Tibial artery (tissue), 4 donors: ENCODE measurements around the gene ABCB4.

Experiments
- DNase-seq, 2 donors: peaks; one replicate each; pipeline ENCODE4 v3.0.0-alpha.2; 2019
- H3K27ac ChIP-seq, 2 donors: fragments of 200-600 bp; sonication (generic) in 1 of 2; 1 replicate in 1 of 2; 2 replicates in 1 of 2; pipeline ENCODE4 v1.5.1; 2018 to 2019; ENCODE audit warnings: mild to moderate bottlenecking in 1 of 2
- H3K27me3 ChIP-seq, 2 donors: fragments of 200-600 bp; sonication (generic) in 1 of 2; one replicate each; pipeline versions ENCODE4 v1.5.1 to v1.6.0; 2016 to 2019
- H3K36me3 ChIP-seq, 3 donors: fragments of 200-600 bp; sonication (generic) in 2 of 3; one replicate each; pipeline ENCODE4 v1.5.1; 2016 to 2019; ENCODE audit warnings: mild to moderate bottlenecking in 2 of 3
- H3K4me1 ChIP-seq, 4 donors: fragments of 200-600 bp; sonication (generic) in 2 of 4; 1 replicate in 3 of 4; 2 replicates in 1 of 4; pipeline ENCODE4 v1.5.1; 2016 to 2019
- H3K4me3 ChIP-seq, 2 donors: fragments of 200-600 bp; sonication (generic) in 1 of 2; 1 replicate in 1 of 2; 2 replicates in 1 of 2; pipeline ENCODE4 v1.5.1; 2018 to 2019; ENCODE audit warnings: mild to moderate bottlenecking in 2 of 2
- H3K9me3 ChIP-seq, 3 donors: fragments of 200-600 bp; sonication (generic) in 1 of 3; one replicate each; pipeline ENCODE4 v1.5.1; 2016 to 2019
- intact Hi-C: fragments of 100-400 bp; cut with DNase I; formaldehyde crosslinking; loops from one replicate; pipeline ENCODE4 v1.15.0; 2023; ENCODE audit warnings: low total_unique reads
- TF ChIP-seq, protein P1 (sequence below), 2 experiments: fragments of 200-600 bp in 1 of 2; fragments of 450-650 bp in 1 of 2; IDR thresholded peaks; one replicate each; pipeline ENCODE4 v1.5.1; 2017 to 2019; ENCODE audit warnings: antibody characterized with exemption in 2 of 2, mild to moderate bottlenecking in 1 of 2, moderate library complexity in 1 of 2

The ABCB4 gene

DNA sequence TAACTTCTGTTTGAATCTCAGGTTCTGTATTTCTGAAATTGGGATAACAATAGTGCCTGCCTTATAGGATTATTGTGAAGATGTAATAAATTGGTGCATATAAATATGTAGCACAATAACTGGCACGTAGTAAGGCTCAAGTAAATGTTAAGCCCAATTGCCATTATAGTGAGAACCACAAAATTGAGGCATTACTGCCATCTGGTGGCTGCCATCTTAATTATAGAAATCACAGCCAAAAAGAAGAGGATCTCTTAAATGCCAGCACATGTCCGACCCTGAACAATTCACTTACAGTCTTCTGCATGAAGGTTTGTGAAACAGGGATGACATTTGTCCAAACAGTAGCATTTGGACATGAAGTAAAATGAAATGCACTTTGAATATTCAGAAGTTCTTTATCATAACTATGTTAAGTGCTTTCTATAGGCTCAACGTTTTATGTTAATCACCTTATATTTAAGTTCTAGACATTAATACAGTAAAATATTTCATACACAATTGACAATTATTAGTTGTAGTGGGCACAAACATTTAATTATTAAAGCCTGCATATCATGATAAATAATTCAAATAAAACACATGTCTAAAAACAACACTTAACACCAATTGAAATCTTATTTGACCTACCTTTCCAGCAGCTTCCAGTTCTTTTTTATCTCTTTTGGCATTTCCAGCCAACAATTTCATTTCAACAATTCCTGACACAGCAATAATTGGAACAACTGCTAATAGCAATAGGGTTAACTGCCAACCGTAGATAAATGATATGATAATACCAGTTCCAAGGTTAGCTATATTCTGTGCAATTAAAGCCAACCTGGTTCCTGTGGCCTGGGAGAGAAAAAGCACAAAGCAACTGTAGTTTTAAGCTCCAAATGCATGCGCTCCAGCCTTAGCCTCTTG is 58.5 kb downstream of the ABCB4 start:
- Histone ChIP-seq H3K4me3 (no peak overlapping the region), H3K9me3 (no peaks in the 10 kb centered on the region), H3K36me3 (no peaks in the 10 kb centered on the region), H3K27me3 (no peaks in the 10 kb centered on the region), H3K27ac (no peak overlapping the region), H3K4me1 (peaks cover 0 to 8% (median 3%) of the 10 kb centered on the region in 4 donors)
- DNase-seq: peak in 1 of 2 donors; percentile 64
- intact Hi-C loops: no loop called here
- TF ChIP-seq, protein P1, sequence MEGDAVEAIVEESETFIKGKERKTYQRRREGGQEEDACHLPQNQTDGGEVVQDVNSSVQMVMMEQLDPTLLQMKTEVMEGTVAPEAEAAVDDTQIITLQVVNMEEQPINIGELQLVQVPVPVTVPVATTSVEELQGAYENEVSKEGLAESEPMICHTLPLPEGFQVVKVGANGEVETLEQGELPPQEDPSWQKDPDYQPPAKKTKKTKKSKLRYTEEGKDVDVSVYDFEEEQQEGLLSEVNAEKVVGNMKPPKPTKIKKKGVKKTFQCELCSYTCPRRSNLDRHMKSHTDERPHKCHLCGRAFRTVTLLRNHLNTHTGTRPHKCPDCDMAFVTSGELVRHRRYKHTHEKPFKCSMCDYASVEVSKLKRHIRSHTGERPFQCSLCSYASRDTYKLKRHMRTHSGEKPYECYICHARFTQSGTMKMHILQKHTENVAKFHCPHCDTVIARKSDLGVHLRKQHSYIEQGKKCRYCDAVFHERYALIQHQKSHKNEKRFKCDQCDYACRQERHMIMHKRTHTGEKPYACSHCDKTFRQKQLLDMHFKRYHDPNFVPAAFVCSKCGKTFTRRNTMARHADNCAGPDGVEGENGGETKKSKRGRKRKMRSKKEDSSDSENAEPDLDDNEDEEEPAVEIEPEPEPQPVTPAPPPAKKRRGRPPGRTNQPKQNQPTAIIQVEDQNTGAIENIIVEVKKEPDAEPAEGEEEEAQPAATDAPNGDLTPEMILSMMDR (IDR thresholded peaks at IDR 0.05): peak; percentile 57 to 76

DNA sequence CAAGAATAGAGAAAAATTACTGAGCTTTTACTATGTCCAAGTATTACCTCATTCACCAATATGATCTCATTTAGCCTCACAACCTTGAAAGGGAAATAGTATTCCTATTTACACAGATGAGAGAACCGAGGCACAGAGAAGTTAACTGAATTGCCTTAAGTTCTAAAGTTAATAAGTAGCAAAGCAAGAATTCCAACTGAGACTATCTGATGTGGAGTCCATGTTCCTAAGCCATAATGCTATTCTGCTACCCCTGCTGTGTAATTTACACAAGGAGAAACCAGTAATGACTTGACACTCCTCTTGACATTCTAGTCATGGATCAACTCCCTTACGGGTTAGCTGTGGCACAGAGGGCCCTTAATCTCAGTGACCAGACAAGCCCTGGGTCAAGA is 60.7 kb downstream of the ABCB4 start:
- Histone ChIP-seq H3K4me3 (no peak overlapping the region), H3K4me1 (peaks cover 0 to 23% (median 5%) of the 10 kb centered on the region in 4 donors), H3K9me3 (no peaks in the 10 kb centered on the region), H3K27me3 (no peaks in the 10 kb centered on the region), H3K27ac (no peak overlapping the region), H3K36me3 (no peaks in the 10 kb centered on the region)
- DNase-seq: no peak
- intact Hi-C loops: loop anchor here (2.0 kb wide), 1 partner anchor 102 kb away; no protein-coding TSS in a partner anchor
- TF ChIP-seq, protein P1 (IDR thresholded peaks at IDR 0.05): no peak

DNA sequence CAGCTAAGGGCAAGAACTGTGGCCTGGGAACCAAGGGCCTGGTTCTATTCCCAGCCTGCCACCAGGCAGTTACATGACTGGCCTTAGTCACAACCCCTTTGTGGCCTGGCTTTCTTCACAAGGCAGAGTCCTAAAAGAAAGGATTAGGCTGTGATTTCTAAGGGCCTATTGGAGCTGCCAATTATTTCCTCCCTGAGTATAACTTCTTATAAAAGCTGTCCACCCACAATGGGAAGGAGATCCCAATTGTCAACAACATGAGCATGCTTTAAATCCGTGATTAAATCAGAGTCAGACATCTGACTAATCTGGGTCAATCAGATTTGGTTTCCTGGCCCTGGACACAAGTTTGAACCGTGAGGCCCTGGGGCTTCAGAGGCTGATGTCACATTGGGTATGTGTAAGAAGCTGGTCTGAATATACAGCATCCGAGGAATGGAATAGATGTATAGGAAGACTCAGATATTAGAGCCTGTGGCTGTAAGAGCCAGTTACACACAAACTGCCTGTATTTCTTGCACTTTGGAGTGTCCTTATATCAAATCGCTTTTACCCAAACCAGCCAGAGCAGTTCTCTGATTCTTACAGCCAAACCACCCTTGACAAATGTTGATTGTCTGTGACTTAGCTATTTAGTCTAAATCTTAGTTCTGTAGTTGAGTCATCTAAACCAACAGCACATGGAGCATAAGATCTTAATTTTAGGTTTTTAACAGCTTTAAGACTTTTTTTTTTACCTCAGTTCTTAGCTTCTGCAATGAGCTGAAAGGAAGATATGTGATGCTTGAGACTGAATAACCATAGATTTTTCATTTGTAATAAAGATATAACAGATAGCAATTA is 61.3 kb downstream of the ABCB4 start:
- H3K27ac ChIP-seq: peak overlapping the region in 1 of 2 donors; percentile 25

DNA sequence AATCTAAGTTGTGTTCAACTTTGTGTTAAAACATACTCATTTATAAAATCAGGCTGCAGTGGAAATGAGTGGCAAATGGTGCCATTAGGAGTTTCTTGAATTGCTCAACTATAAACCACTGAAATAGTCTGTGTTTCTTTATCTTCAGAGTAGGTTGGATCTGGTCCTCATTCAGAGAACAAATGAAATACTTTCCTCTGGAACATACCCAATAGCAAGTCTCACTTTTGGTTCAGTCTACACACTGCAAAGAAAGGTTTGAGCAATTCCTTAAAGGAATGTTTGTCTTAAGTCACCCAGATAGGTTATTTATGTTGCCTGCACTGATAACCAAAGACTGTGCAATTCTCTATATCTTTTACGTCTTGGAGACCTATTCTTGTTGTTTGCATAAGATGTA is 62.5 kb downstream of the ABCB4 start:
- peak overlapping the region in 1 of 2 donors; percentile 25 for H3K27ac ChIP-seq
- H3K4me3 ChIP-seq: no peak overlapping the region
- H3K27me3 ChIP-seq: no peaks in the 10 kb centered on the region
- no peaks in the 10 kb centered on the region for H3K36me3 ChIP-seq
- no peak for DNase-seq
- H3K9me3 ChIP-seq: no peaks in the 10 kb centered on the region
- TF ChIP-seq, protein P1 (IDR thresholded peaks at IDR 0.05): no peak
- peaks cover 0 to 23% (median 5%) of the 10 kb centered on the region in 4 donors for H3K4me1 ChIP-seq
- intact Hi-C loops: no loop called here

More for the DNA sequence above, 61.3 kb downstream of the ABCB4 start:
- TF ChIP-seq, protein P1 (IDR thresholded peaks at IDR 0.05): no peak
- H3K9me3 ChIP-seq: no peaks in the 10 kb centered on the region
- H3K27me3 ChIP-seq: no peaks in the 10 kb centered on the region
- peaks cover 0 to 23% (median 5%) of the 10 kb centered on the region in 4 donors for H3K4me1 ChIP-seq
- no peak for DNase-seq
- intact Hi-C loops: loop anchor here (2.0 kb wide), 1 partner anchor 101 kb away; no protein-coding TSS in a partner anchor
- H3K4me3 ChIP-seq: no peak overlapping the region
- H3K36me3 ChIP-seq: no peaks in the 10 kb centered on the region

DNA sequence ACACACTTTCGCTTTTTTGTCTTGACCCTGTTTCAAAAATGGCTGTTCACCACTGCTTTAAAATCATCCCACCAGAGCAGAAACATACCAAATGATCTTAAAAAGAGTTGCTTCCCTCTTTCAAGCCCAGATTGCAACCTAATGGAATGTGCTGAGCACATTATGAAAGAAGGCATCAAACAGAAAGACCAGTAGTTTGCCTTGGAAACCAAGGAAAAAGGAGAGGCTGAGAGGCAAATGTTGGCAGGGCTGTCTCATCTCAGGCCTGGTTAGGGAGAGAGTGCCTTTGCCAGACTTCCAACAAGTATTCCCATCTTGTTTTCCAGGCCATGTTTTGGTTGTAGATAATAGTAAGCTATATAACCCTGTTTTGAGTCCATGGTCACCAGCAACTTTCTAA is 64.3 kb downstream of the ABCB4 start:
- intact Hi-C loops: no loop called here
- peaks cover 0 to 23% (median 5%) of the 10 kb centered on the region in 4 donors for H3K4me1 ChIP-seq
- H3K27ac ChIP-seq: peak overlapping the region; percentile 14 to 53
- no peaks in the 10 kb centered on the region for H3K9me3 ChIP-seq
- H3K36me3 ChIP-seq: no peaks in the 10 kb centered on the region
- no peak for DNase-seq
- no peaks in the 10 kb centered on the region for H3K27me3 ChIP-seq
- no peak overlapping the region for H3K4me3 ChIP-seq
- TF ChIP-seq, protein P1 (IDR thresholded peaks at IDR 0.05): no peak
